Stimulated activated CD4-positive, alpha-beta T cell treated with anti-CD3 and anti-CD28 coated beads, Interleukin-4, amount 100 ng/mL, for 24 hours (primary cell): Measurements from ENCODE around the gene HTR7.
"Not testable (repeated sequence)": the region's sequence is repeated elsewhere in the genome, so short reads cannot be mapped to it uniquely, and the experiment has no call there.

Experiments used
- DNase-seq: peaks from one replicate; pipeline ENCODE4 v3.0.0-alpha.2; 2020

HTR7 gene

DNA sequence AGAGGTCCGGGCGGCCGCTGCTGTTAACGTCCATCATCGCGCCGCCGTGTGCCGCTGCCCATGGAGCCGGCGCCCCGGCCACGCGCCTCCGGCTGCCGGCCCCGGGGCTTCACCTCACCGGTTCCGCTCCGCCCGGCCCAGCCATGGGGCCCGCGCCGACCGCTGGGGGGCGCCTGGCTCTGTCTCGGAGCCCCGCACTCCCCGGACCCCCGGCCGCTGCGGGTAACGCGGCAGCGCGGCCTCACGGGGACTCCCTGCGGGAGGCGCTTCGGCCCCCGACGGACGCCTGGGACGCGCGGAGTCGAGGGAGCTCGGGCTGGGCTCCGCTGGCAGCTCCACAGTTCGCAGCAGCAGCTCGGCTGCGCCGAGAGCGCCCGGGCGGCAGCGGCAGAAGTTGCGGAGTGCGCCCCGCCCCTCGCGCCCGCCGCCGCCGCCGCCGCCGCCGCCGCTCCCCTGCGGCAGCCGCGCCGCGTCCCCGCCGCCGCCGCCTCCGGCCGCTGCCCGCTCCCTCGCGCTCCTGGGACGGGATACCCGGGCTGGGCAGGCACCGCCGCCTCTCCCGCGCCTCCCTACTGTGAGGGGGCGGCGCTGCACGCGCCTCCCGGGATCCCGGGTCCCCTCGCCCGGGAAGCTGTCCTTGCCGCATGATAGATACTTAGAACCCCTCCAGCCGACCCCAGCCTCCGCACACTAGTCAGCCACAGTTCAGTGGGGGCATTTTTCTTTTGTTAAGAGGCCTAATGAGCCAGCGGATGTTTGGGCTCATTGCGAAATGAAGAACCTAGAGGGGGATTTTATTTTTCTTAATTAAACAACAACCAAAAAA, at the start of gene HTR7:
Gene HTR7 (minus strand): TSS at position 405 of the 826 bp plus-strand sequence. CDS start 368 bp downstream, at position 37.
- peak; percentile 54 for DNase-seq

DNA sequence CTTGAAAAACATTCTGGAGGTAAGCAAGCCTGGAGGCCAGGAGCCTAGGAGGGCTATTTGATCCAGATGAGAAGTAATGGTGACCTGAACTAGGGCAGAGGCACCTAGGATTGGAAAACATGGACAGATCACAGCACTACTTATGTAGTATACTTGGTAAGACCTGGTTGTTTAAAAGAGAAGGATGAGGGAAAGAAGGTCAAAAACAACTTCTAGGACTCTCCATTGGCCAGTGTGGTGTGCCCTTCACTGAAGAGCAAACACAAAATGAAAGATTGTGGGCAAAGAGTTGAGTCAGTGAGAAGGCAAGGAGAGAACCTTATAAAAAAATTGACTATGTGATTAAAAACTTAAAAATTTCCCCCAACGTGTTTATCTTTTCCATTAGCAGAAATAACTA, 48.8 kb upstream of the HTR7 start:
- no peak for DNase-seq

DNA sequence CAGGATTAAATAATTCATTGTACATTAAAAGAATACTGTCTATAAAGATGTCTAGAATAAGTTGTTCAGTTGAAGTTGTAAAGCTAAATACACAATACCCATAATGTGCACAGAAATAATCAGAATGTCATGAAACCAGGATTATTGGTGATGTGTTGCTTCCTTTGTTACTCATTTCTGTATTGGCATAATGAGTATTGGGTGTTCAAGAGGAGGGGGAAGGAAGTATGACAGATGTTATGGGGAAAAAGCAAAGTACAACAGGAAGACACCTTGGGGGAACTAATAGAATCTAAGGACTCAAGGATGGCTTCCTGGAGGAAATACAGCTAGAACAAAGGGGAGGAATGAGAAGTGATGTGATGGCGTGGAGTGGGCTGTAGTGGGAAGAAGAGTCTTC, 48.1 kb upstream of the HTR7 start:
- no peak for DNase-seq

DNA sequence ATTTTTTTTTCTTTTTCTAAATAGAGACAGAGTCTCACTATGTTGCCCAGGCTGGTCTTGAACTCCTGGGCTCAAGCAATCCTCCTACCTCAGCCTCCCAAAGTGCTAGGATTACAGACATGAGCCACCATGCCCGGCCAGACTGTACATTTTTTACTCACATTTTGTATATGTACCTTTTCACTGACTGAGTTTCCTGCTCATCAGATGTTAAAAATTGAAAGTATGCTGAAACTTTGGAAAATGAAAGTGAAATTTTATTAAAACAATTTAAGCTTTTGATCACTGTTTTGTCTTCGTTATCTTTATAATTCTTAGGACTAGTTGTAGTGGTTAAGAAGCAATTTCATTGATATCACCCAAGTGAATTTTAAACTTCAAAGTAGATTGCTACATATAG, 39.1 kb upstream of the HTR7 start:
- not testable (repeated sequence) for DNase-seq

DNA sequence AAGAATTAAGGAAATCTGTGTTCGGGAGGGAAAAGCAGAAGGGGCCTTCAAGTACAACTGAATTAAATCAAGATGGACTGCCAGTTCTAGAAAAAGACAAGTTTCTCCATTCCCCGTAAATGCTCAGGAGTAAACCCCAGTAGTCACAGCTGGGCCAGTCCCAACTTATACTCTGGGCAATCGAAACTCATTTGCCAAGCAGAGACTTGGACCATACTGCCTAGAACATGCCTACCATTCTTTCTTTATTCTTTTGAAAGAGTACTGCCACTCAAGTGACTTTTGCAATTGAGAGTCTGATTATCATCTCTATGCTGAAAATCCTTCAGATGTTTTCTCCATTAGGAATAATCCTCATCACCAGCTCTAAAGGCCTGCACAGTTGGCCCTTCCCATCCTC, 35.4 kb upstream of the HTR7 start:
- DNase-seq = no peak

DNA sequence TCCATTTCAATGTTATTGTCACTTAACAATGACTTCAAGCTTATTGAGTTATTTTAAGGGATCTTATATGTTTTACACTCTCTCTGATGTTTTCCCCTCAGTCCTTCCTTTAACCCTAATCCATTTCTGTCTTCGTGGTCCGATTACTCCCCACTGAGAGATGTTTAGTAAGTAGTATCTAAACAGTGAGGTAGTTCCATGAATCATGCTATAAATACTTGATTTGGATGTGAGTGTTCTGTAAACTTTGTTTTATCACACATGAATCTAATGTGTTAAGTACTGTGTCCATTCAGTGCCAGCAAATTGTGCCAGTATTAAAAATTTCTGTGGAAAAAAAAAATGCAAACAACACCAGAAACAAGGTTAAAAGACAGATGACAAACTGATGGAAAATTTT, 32.5 kb upstream of the HTR7 start:
- DNase-seq = no peak

DNA sequence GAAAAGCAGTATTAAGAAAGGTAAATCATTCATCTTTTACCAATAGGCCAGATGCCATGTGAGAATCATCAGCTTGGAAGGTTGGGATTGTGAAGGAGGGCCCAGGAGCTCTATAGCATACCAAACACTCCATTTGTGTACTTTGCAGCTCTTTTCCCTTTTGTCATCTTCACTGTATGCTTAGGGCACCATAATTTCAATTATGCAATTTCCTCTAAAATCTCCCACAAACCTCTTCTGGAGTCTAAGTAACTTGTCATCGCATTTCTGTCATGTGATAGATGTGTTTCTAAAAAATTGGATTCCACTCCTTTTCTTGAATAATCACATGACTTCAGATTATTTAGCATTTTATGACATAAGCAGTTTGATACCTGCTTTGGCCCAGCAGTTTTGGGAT, 31.8 kb upstream of the HTR7 start:
- no peak for DNase-seq

DNA sequence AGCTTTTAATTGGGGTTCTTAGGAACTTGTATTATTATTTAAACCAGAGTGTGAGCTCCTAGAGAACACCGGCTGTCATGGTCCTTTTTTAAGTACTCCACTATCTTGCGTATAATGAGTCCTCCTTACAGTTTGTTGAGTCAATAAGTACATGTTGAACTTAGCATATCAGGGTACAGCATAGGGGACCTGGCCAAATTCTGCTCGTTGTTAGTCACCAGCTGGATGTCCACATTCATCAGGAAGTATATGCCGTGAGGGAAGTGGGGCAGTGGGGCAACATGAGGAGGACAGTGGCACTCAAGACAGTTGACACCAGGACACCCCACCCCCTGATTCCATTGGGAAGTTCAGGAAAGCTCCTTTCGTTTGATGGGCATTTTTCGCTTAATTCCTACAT, 30.5 kb upstream of the HTR7 start:
- no peak for DNase-seq

DNA sequence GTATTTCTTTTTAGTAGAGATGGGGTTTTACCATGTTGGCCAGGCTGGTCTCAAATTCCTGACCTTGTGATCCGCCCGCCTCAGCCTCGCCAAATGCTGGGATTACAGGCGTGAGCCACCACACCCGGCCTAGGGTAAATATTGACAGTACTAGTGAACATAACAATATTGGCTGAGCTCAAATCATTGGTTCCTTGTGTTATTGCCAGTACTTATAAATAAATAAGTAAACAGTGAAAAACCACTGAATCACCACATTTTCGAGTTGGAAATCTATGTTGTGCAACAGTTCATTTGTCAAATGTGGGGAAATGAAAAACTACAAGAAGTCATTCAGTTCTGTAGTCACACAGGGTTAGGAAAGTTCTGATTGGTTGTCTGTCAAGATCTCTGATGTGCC, 29.7 kb upstream of the HTR7 start:
- no peak for DNase-seq

DNA sequence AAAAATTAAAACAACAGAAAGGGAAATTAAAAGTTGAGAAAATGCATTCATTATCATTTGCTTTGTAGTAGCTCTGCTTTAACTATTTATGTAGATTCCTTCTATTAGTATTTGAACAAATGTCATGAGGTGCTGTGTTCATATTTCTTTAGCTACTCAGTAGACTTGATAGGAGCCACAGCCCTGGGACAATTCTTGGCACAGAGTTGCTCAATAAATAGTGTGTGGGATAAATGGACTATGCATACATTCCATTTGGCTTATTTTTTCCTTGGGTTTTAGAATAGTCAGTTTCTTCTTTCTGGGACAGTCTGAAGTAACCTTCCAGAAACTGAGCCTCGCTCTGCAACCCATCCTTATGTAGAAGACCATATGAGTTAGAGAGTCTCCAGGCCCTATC, 27.3 kb upstream of the HTR7 start:
- no peak for DNase-seq

DNA sequence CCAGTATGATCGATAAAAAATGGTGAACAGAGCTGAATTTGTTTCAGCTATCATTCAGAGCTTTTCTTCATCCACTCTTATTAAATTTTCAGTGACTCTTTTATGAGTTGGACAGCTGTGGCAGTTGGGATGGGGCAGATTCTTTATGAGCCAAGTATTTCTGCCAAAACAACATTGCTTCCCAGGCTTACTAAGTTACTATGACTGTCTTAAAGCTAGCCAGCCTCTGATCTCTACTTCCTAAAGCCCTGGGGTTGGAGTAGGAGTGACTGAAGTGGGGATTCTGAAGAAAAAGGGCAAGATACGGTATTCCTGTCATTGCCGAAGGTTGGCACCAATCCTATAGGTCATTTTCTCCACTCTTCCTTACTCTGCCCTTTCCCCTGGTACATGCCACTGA, 26.6 kb upstream of the HTR7 start:
- DNase-seq = no peak

DNA sequence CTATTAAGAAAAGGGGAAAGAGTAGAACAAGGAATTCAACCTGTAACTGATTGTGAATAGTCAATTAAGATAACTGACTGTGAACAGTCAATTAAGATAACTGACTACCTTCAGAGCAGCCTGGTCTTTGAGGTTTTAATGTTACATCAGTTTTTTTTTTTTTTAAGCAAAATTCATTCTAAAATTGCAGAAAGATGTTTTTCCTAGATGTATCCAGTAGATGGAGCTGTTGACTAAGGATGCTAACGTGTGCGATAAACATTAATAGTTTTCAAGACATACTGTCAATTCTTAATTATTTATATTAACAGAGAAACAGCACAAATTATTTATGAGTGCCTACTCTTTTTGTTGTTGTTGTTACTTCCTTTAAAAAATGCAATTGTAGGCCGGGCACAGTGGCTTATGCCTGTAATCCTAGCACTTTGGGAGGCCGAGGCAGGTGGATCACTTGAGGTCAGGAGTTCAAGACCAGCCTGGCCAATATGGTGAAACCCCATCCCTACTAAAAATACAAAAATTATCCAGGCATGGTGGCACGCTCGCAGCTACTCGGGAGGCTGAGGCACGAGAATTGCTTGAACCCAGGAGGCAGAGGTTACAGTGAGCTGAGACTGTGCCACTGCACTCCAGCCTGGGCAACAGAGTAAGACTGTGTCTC, 22.4 kb upstream of the HTR7 start:
- DNase-seq = not testable (repeated sequence)

DNA sequence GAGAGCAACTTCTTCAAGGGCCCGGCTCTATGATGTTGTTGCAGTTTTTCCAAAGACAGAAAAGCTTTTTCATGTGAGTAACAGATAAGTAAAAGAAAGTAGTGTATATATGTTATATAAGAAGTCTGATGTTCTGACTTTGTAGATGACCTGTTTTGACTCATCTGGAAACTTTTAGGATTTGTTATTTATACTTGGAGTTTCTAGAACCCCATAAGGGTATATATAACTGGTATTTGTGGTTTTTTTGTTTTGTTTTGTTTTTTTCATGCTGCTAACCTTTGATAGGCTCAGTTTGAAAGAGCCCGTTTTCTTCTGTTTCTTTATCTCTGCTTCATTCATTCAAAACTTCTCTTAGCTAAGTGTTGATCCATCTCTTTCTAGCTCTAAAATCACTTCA, 21.2 kb upstream of the HTR7 start:
- no peak for DNase-seq

DNA sequence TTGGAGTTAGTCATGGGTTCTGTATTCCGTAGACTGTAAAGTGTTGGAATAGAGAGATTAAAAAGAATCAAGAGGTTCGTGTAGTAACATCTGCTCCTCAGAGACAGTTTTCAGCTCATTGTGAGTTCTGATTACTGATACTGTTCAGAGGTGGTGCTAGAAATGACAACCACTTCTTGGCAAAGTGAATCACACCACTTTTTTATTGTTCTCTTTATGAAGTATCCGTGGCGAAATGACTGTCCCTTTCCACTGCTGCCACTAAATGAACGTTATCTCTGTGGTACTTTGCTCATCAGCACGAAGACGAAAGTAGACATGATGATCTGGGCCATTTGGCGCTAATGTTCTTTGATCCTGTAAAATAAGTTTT, 14.8 kb upstream of the HTR7 start:
- peak; percentile 39 for DNase-seq

DNA sequence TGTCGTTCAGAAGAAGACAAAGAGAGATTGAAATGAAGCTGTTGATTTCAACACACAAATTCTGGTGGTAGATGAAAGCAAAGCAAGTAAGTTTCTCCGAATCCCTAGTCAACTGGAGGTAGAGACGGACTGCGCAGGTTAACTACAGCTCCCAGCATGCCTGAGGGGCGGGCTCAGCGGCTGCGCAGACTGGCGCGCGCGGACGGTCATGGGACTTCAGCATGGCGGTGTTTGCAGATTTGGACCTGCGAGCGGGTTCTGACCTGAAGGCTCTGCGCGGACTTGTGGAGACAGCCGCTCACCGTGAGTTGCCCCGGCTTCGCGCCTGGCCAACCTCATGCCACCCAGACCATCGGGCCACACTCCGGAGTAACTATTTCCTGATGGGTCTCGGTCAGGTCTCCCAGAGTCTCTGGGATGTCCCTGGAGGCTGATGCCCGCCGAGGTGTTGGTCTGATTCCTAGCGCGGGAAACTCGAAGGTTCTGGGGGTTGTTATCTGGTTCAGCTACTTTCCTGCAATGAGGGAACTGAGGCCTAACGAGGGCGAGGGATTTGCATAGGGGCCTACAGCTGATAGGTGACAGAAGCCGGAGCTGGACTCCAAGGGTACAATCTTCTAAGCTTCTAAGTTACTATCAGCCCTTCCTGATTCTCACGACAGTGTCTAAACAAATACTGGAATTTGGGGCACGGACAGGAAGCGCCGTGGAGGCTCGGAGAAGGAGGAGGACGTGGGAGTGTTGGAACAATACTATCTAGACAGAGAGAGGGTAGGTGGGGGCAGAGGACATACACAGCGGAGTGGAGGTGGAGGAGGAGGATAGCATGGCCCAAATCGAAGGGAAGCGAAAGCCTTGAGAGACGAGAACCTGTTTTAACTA, 14.2 kb upstream of the HTR7 start, which contains the start of gene RPP30:
Gene RPP30 (plus strand): TSS at position 209 of the 882 bp plus-strand sequence. CDS start 13 bp downstream, at position 222.
- peak; percentile 86 for DNase-seq

DNA sequence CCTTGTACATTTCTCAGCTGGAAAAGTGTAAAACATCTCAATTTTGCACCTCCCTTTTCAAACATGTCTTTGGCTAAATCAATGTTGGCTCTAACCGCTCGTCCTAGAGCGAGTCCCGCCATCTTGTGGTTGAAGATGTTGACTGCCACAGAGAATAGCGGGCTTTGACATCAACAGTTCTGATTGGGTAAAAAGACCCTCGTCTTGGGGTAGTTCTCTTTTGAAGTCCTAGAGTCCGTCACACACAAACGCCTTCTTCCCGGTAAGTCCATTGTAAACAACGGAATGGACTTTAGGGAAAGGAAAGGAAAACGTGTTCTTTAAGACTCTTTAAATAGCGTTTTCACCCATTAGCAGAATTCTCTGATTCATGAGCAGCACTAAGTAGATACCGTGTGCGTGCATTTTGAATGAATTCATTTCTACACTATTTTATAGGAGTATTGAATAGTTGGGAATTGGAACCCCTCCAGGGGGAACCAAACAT, 13.5 kb upstream of the HTR7 start:
- DNase-seq = peak; percentile 51

DNA sequence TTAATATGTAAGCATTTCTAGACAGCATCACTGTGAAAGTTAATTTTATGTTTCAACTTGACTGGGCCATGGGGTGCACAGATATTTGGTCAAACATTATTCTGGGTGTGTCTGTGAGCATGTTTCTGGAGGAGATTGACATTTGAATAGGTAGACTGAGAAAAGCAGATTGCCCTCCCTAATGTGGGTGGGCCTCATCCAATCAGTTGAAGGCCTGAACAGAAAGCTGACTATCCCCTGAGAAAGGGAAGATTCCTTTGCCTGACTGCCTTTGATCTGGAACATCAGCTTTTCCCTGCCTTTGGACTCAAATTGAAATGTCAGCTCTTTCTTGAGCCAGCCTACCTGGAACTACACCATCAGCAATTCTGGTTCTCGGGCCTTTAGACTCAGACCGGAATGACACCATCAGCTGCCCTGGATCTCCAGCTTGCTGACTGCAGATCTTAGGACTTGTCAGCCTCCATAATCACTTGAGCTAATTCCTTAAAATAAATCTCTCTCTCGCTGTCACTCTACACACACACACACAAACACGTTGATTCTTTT, 8.3 kb upstream of the HTR7 start:
- no peak for DNase-seq

DNA sequence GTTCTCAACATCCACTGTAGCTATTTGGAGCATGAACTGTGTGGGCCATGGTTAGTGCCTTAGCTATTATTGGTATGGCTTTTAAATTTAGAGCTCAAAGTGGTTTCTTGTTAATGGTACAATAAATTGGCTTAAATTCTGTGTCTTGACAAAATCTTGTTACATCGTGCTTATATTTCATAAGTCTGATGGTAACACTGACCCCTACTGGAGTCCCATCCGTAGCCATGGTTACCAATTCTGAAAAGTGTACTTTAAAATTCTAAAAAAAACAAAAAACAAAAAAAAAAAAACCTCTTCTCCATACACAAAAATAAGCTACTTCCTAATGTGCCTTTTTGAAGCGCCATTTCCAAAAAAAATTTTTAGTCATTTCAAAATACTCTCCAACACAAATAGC, 7.6 kb upstream of the HTR7 start:
- DNase-seq = no peak

DNA sequence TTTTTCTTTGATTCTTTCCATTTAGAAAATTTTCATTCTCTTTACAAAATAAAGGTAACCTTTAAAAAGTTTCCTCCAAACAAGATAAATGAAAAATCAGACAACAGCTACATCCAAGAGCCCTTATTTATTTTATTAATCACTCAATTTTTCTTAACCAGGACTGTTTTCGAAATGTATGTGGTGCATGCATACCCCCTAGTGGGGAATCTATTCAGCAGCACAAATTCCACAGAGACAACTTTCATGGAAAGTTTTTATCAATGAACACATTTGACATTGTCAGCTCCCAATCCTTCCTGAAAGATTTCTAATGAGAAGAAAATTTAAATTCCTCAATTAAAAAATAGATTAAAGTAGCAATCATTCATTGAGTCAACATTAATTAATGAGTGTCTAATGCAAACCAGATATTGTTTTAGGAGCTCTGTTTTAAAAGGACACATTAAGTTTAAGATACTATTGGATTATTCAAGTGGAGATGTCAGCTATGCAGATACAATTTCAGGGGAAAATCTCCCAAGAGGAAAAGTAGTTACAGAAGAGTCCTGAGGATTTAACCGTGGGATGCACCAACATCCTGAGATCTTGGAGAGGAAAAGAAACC, 5.2 kb upstream of the HTR7 start:
- no peak for DNase-seq

DNA sequence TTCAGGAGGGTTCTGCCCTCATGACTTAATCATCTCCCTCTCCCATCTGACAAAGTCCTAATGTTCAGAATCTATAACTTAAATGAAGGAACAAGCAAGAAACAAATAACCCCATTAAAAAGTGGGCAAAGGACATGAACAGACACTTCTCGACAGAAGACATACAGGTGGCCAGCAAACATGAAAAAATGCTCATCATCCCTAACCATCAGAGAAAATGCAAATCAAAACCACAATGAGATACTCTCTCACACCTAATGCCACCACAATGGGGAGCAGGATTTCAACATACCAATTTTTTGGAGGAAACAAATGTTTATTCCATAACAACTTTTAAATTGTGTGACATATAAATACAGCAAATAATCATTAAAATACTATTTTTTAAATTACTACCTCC, 3.0 kb upstream of the HTR7 start:
- DNase-seq = no peak

DNA sequence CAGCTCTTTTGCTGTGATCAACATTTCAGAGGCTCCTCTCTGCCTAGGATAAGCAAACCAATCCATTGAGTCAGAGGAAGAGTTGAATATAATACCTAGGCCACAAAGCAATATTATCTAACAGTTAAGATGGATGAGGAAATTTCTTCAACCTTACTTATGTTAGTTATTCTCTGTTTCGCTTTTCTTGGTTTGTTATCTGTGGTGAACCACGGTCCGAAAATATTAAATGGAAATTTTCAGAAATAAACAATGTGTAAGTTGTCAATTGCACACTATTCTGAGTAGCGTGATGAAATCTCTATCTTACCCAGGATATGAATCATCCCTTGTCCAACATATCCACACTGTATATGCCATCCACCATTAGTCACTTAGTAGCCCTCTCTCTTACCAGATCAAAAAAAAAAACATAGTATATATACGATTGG, 1.5 kb upstream of the HTR7 start:
- no peak for DNase-seq

DNA sequence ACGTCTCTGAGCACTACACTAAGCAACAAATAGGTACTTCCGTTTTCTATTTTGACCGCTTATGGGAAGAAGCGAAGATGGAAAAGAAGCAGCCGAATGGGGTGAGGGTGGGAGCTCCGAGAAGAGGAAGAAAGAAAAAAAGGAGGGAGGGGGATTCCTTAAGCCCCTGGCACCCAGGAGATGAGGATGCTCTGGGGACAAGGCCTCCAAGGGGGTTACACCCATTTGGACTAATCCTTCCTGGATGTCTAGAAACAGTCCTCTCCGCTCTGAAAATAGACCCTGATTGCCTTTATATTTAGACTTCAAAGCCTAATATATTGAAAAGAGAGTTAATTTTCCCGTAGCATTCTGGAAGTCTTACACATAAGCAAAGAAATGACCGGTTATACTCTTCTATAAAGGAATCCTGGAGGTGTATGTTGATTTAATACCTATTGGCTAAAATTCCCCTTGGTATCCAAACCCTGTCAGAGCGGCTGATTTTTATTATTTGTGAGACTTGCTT, 676 bp upstream of the HTR7 start:
- no peak for DNase-seq
